Keratinocyte (primary cell): ENCODE data around the gene PPARA.

Source experiments
- EZH2 ChIP-seq: IDR thresholded peaks from one replicate; pipeline ENCODE4 v1.6.1; 2012; ENCODE audit warnings: inconsistent platforms, mild to moderate bottlenecking, low read length, moderate library complexity
- TF ChIP-seq, protein P1 (sequence below), 3 experiments: IDR thresholded peaks in 1 of 3; conservative IDR thresholded peaks in 1 of 3; optimal IDR thresholded peaks in 1 of 3; 2 replicates in 2 of 3; 3 replicates in 1 of 3; pipeline versions ENCODE3 to v1.5.1; 2011; ENCODE audit warnings: low read length in 3 of 3, mild to moderate bottlenecking in 3 of 3, moderate library complexity in 2 of 3, control low read depth in 1 of 3, inconsistent platforms in 1 of 3; ENCODE audit not compliant: insufficient read depth in 2 of 3; ENCODE audit errors: extremely low read depth in 1 of 3

DNA sequence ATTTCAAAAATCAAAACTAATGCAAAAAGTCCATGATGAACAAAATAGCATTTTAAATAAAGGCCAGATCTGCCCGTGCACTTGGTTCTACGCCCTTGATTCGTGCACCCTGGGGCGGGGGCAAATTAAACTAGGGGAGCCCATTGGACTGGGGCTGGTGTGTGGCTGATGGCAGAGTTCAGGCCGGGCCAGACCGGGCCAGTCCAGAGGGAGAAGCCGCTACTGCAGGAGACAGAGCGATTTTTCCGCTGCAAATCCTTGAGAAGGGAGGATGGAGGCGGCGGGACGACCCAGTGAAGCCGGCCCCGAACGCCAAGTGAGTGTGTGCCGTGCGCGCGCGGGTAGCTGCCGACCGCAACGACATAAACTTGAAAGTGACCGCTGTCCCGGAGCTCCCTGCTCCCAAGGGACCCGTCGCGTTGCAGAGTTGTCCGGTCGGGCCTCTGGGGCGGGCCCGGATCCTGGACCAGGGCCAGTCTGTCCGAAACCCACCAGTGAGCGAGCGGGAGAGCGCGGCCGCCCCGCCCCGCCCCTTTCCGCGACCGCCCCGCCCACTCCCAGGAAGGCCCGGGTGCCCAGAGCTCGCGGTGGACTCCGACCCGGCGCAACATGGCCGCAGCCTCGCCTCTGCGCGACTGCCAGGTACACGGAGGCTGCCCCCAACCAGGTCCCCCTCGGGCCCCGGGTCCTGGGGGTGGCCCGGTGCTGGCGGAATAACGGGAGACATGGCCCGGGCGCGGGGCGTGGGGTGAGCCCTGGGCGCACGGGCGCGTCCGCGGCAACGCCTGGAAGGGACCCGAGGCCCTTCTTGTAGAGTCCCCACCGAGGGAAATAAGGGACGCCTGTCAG is 117.3 kb downstream of the PPARA start, which contains the start of gene TTC38:
- TF ChIP-seq, protein P1, sequence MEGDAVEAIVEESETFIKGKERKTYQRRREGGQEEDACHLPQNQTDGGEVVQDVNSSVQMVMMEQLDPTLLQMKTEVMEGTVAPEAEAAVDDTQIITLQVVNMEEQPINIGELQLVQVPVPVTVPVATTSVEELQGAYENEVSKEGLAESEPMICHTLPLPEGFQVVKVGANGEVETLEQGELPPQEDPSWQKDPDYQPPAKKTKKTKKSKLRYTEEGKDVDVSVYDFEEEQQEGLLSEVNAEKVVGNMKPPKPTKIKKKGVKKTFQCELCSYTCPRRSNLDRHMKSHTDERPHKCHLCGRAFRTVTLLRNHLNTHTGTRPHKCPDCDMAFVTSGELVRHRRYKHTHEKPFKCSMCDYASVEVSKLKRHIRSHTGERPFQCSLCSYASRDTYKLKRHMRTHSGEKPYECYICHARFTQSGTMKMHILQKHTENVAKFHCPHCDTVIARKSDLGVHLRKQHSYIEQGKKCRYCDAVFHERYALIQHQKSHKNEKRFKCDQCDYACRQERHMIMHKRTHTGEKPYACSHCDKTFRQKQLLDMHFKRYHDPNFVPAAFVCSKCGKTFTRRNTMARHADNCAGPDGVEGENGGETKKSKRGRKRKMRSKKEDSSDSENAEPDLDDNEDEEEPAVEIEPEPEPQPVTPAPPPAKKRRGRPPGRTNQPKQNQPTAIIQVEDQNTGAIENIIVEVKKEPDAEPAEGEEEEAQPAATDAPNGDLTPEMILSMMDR (optimal IDR thresholded peaks at IDR 0.05 in 1 of 3, IDR thresholded peaks at IDR 0.05 in 1 of 3, conservative IDR thresholded peaks at IDR 0.05 in 1 of 3; ENCODE audit: extremely low read depth in 1 of 3, insufficient read depth in 2 of 3, low read length in 3 of 3): no peak
- TF ChIP-seq EZH2: no peak
